DND-41 (cell line): ENCODE data around the gene ATXN2.
"Not testable (repeated sequence)": the region's sequence is repeated elsewhere in the genome, so short reads cannot be mapped to it uniquely, and the experiment has no call there.

Source experiments
- ATAC-seq: fragments of 200-7000 bp; cut with Tn5 transposase; 3 replicates; pipeline ENCODE4 v1.9.1; 2021; ENCODE audit warnings: low read depth; ENCODE audit not compliant: insufficient read depth
- DNase-seq: peaks from one replicate; pipeline ENCODE4 v3.0.0-alpha.2; 2020
- H2AFZ ChIP-seq: 2 replicates; pipeline ENCODE4 v1.6.0; 2012; ENCODE audit warnings: low read depth, low read length
- H3K27ac ChIP-seq: 2 replicates; pipeline ENCODE4 v1.5.1; 2012; ENCODE audit warnings: low read length, inconsistent platforms
- H3K27me3 ChIP-seq: fragments of 200-600 bp; sonication (generic); 2 replicates; pipeline ENCODE4 v1.6.0; 2012; ENCODE audit warnings: low read length, mild to moderate bottlenecking, inconsistent platforms; ENCODE audit not compliant: insufficient read depth, poor library complexity
- H3K36me3 ChIP-seq: 2 replicates; pipeline ENCODE4 v1.5.1; 2012; ENCODE audit warnings: low read length, inconsistent platforms; ENCODE audit not compliant: insufficient read depth
- H3K4me1 ChIP-seq: 2 replicates; pipeline ENCODE4 v1.5.1; 2012; ENCODE audit warnings: mild to moderate bottlenecking, low read length; ENCODE audit not compliant: insufficient read depth
- H3K4me2 ChIP-seq: 2 replicates; pipeline ENCODE4 v1.6.0; 2012; ENCODE audit warnings: mild to moderate bottlenecking, moderate library complexity, low read length, inconsistent platforms; ENCODE audit not compliant: insufficient read depth
- H3K4me3 ChIP-seq, 2 experiments: fragments of 200-600 bp in 1 of 2; shearing (Covaris generic) in 1 of 2; 2 replicates each; pipeline ENCODE4 v1.5.1; 2012 to 2016; ENCODE audit warnings: inconsistent platforms in 2 of 2, low read length in 2 of 2, mild to moderate bottlenecking in 2 of 2, low read depth in 1 of 2, moderate library complexity in 1 of 2
- H3K79me2 ChIP-seq: 2 replicates; pipeline ENCODE4 v1.6.0; 2012; ENCODE audit warnings: low read length, inconsistent platforms; ENCODE audit not compliant: insufficient read depth
- H3K9ac ChIP-seq: 2 replicates; pipeline ENCODE4 v1.6.0; 2012; ENCODE audit warnings: low read depth, mild to moderate bottlenecking, inconsistent platforms, low read length, moderate library complexity
- H3K9me3 ChIP-seq: 2 replicates; pipeline ENCODE4 v1.5.1; 2012; ENCODE audit warnings: low read length, moderate library complexity, mild to moderate bottlenecking, inconsistent platforms; ENCODE audit not compliant: insufficient read depth, severe bottlenecking
- H4K20me1 ChIP-seq: 2 replicates; pipeline ENCODE4 v1.6.0; 2012; ENCODE audit warnings: low read length; ENCODE audit not compliant: insufficient read depth
- EZH2 ChIP-seq: IDR thresholded peaks from 3 replicates; pipeline ENCODE4 v1.6.1; 2012; ENCODE audit warnings: borderline replicate concordance, low read depth, mild to moderate bottlenecking, moderate library complexity, low read length, inconsistent platforms; ENCODE audit not compliant: severe bottlenecking
- TF ChIP-seq, protein P1 (sequence below): IDR thresholded peaks from 2 replicates; pipeline ENCODE4 v1.5.1; 2012; ENCODE audit warnings: borderline replicate concordance, low read length, moderate library complexity, mild to moderate bottlenecking; ENCODE audit not compliant: poor library complexity, severe bottlenecking; ENCODE audit errors: extremely low read depth

Gene ATXN2

DNA sequence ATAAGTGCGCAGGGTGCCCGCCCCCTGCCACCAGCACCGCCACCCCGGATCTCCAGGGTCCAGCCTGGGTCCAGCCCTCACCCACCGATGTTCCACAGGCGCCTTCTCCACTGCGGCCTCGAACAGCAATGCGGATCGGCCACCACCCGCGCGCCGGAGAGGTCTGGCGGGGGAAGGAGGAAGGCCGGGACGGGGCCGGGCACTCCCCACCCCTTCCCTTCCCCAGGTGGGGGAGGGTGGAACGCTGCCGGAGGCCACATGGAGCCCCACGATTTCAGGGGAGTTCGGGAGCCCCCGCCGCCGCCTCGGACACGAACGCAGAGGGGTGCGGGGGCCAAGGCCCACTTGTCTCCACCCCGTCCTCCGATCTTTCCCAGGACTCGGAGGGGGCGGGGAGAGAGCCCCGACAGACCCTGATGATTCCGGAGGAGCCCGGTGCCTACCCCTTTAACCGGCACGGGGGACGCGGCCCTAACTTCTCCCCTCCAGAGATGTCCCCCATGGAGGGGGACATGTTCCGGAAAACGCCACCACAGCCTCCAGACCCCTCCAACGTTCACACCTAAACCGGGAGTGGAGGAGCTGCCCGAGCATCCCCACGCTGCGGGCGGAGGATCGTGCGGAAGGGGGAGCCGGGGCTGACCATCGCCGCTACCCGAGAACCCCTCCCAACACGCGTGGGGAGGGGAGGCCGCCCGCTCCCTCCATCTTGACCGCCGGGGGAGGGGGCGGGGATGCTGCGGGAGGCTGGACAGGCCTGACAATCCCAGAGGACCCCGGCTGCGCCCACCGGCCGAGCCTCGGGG is 1.1 kb downstream of the ATXN2 start:
- ATAC-seq (peak; percentile 19), DNase-seq (peak; percentile 41)
- H3K36me3 ChIP-seq: peaks cover 2% of the 10 kb centered on the region; the same call in 1 of the 2 replicates
- H3K79me2 ChIP-seq: peaks cover 63% of the 10 kb centered on the region
- peak overlapping the region; percentile 62 for H3K9ac ChIP-seq
- peak overlapping the region; percentile 65 for H2AFZ ChIP-seq
- no peaks in the 10 kb centered on the region for H3K27me3 ChIP-seq
- peaks cover 40% of the 10 kb centered on the region for H3K4me1 ChIP-seq
- H4K20me1 ChIP-seq: peaks cover 49% of the 10 kb centered on the region
- no peaks in the 10 kb centered on the region for H3K9me3 ChIP-seq
- peak overlapping the region; percentile 79 for H3K27ac ChIP-seq
- peak overlapping the region; percentile 87 for H3K4me2 ChIP-seq
- peak overlapping the region; percentile 98 for H3K4me3 ChIP-seq
- TF ChIP-seq EZH2: no peak
- TF ChIP-seq, protein P1, sequence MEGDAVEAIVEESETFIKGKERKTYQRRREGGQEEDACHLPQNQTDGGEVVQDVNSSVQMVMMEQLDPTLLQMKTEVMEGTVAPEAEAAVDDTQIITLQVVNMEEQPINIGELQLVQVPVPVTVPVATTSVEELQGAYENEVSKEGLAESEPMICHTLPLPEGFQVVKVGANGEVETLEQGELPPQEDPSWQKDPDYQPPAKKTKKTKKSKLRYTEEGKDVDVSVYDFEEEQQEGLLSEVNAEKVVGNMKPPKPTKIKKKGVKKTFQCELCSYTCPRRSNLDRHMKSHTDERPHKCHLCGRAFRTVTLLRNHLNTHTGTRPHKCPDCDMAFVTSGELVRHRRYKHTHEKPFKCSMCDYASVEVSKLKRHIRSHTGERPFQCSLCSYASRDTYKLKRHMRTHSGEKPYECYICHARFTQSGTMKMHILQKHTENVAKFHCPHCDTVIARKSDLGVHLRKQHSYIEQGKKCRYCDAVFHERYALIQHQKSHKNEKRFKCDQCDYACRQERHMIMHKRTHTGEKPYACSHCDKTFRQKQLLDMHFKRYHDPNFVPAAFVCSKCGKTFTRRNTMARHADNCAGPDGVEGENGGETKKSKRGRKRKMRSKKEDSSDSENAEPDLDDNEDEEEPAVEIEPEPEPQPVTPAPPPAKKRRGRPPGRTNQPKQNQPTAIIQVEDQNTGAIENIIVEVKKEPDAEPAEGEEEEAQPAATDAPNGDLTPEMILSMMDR: no peak

DNA sequence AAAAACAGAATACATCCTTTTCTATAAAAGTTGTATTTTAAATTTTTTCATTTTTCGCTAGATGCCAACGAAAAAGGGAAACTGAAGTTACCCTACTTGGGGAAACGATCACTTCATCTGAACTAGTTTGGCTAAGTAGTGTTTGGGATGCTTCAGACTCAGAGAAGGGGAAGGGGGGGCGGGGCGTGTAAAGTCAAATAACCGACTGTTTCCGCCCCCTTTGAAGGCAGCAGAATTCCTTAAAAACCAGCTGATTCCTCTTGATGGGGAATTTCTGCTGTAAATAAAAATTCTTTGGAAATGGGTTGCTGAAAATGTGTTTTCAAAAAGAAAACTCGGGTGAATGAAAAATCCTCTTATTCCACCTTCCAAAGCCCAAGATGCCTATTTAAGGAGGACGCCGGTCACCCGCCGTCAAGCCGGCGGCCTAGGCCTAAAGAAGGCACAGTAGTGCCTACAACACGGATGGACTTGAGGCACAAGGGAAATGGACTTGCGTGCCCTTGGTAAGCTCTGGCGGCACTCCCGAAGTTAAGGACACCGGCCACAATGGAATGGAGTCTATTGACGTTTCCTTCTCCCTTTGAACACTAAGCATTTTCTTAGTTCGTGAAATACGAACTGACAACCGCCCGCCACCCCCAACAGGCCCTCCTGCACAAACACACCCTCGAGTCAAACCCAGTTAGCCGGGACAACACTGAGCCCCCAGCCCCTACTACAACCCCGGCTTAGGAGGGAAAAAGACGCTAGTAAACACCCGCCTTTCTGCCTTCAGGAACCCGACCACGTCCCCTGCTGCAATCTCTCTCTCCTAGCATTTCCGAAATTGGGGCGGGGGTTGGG is 1.9 kb downstream of the ATXN2 start:
- peaks cover 2% of the 10 kb centered on the region; the same call in 1 of the 2 replicates for H3K36me3 ChIP-seq
- H3K27ac ChIP-seq: peak overlapping the region; percentile 79
- peaks cover 52% of the 10 kb centered on the region for H4K20me1 ChIP-seq
- DNase-seq (peak; percentile 48), ATAC-seq (peak; percentile 11)
- H3K79me2 ChIP-seq: peaks cover 71% of the 10 kb centered on the region
- H3K4me3 ChIP-seq: peak overlapping the region; percentile 98
- peak overlapping the region; percentile 62 for H3K9ac ChIP-seq
- no peaks in the 10 kb centered on the region for H3K27me3 ChIP-seq
- H2AFZ ChIP-seq: peak overlapping the region; percentile 65
- H3K4me1 ChIP-seq: peaks cover 40% of the 10 kb centered on the region
- peak overlapping the region; percentile 87 for H3K4me2 ChIP-seq
- H3K9me3 ChIP-seq: no peaks in the 10 kb centered on the region
- TF ChIP-seq, protein P1: no peak

DNA sequence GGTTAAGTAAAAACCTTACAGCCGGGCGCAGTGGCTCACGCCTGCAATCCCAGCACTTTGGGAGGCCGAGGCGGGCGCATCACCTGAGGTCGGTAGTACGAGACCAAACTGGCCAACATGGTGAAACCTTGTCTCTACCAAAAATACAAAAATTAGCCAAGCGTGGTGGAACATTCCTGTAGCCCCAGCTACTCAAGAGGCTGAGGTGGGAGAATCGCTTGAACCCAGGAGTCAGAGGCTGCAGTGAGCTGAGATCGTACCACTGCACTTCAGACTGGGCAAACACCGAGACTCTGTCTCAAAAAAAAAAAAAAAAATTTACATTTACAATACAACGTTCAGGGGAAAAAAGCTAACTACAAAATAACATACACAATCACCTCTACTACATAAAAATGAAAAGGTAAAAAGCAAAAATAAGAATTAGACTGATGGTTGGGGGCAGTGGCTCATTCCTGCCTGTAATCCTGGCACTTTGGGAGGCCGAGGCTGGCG is 3.7 kb downstream of the ATXN2 start:
- H3K36me3 ChIP-seq, H3K9me3 ChIP-seq, H2AFZ ChIP-seq, DNase-seq, H3K27ac ChIP-seq, ATAC-seq, H3K27me3 ChIP-seq, H3K4me3 ChIP-seq: not testable (repeated sequence)
- Histone ChIP-seq H4K20me1 (peaks cover 59% of the 10 kb centered on the region), H3K4me1 (peaks cover 38% of the 10 kb centered on the region), H3K4me2 (peak overlapping the region; percentile 87; the same call in 1 of the 2 replicates), H3K9ac (peak overlapping the region; percentile 4; the same call in 1 of the 2 replicates), H3K79me2 (peaks cover 89% of the 10 kb centered on the region)

DNA sequence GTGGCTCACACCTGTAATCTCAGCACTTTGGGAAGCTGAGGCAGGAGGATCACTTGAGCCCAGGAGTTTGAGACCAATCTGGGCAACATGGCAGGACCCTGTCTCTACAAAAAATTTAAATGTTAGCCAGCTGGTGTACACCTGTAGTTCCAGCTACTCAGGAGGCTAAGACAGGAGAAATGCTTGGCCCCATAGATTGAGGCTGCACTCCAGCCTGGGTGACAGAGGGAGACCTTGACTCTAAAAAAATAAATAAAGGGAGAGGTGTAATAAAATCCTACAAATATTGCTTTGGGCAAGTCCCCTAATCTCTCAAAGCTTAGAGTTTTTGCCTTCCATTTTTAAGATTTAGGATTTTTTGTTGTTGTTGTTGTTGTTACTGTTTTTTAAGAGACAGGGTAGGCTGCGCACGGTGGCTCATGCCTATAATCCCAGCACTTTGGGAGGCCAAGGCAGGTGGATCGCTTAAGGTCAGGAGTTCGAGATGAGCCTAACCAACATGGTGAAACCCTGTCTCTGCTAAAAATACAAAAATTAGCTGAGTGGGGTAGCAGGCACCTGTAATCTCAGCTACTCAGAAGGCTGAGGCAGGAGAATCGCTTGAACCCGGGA is 7.6 kb downstream of the ATXN2 start:
- not testable (repeated sequence) for H3K9ac ChIP-seq, H3K4me3 ChIP-seq, ATAC-seq, H2AFZ ChIP-seq, H3K9me3 ChIP-seq, H3K27ac ChIP-seq, DNase-seq, H3K36me3 ChIP-seq, H3K27me3 ChIP-seq, H3K4me2 ChIP-seq
- Histone ChIP-seq H3K79me2 (peaks cover 100% of the 10 kb centered on the region), H4K20me1 (peaks cover 63% of the 10 kb centered on the region), H3K4me1 (peaks cover 21% of the 10 kb centered on the region)
